GM12892 (cell line): ENCODE measurements around the gene SEL1L.

Experiments
- POLR2A ChIP-seq: IDR thresholded peaks from 2 replicates; pipeline ENCODE4 v1.6.1; 2011; ENCODE audit warnings: low read depth, low read length, control low read depth
- POLR2AphosphoS5 ChIP-seq: IDR thresholded peaks from 2 replicates; pipeline ENCODE4 v1.6.1; 2011; ENCODE audit warnings: low read depth, low read length, control low read depth
- TAF1 ChIP-seq: IDR thresholded peaks from 2 replicates; pipeline ENCODE4 v1.6.1; 2011; ENCODE audit warnings: low read depth, mild to moderate bottlenecking, control low read depth, low read length, borderline replicate concordance

DNA sequence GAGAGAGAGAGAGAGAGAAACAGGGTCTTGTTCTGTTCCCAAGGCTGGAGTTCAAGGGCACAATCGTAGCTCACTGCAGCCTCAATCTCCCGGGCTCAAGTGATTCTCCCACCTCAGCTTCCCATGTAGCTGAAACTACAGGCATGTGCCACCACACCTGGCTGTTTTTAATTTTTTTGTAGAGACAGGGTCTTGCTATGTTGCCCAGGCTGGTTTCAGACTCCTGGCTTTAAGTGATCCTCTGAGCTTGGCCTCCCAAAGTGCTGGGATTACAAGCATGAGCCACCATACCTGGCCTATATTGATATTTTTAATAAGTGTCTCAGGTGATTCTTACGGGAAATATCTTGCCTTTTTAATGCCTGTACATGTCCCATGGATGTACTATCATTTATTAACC, 82.7 kb downstream of the SEL1L start:
- TF ChIP-seq POLR2AphosphoS5 (no peak), TAF1 (no peak), POLR2A (no peak)
